HTERT RPE-1 (cell line): ENCODE measurements around the gene FANCG.

Experiments used
- in situ Hi-C: fragments of 300-500 bp; cut with MboI; formaldehyde crosslinking; loops from 4 replicates; pipeline ENCODE4 v1.14.3; 2020; ENCODE audit warnings: low sequenced_read_pairs

Gene FANCG

GRCh38 chr9:35079426-35080341 lies at the start of gene FANCG:
FANCG (minus strand) TSS chr9:35079942; CDS start chr9:35079524, 418 bp downstream.
- in situ Hi-C loops = no loop called here

- in situ Hi-C loops = no loop called here
These were observed 37.3 kb upstream of the FANCG start for GRCh38 chr9:35116898-35117551.

- in situ Hi-C loops = no loop called here
These were observed 36.8 kb upstream of the FANCG start for GRCh38 chr9:35116539-35116897.

- in situ Hi-C loops = no loop called here
These were observed 36.2 kb upstream of the FANCG start, which contains the start of gene ATOSB for GRCh38 chr9:35115680-35116538. ATOSB (minus strand) TSS chr9:35115862; CDS start chr9:35108274, 7,588 bp downstream.

DNA sequence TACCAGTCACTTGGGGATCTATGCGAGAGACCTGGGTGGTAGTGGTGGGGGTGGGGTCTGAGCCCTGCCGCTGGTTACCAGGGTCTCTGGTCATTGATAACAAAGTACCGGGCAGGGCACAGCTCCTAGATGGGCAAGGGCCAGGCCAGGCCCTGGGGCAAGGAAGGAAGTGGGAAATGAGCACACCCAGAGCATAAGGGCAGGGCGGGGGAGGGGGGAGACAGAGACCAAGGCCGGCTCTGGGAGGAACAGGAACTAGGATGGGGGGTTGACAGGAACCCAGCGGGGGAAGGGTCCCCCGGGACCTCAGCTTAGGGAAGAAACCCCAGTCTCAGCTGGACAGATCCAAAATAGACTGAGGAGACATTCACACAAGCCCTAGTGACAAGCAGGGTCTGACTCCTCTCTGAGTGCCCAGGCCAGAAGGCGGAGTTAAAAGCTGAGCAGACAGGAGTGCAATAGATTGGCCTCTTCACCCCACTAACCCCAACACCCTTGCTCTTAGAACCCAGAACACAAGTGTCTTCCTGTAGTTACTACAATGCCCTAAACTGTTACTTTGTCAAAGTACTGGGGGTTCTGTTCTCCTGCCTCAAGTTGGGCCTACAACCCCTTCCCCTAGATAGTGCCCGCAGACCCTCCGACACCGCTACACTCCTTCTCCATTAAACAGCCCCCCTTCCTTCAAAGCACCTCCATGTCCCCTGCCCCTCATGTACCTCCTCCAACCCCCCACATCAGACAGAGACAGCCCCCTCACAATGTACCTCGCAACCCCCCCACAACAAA lies 35.3 kb upstream of the FANCG start:
- in situ Hi-C loops = no loop called here

DNA sequence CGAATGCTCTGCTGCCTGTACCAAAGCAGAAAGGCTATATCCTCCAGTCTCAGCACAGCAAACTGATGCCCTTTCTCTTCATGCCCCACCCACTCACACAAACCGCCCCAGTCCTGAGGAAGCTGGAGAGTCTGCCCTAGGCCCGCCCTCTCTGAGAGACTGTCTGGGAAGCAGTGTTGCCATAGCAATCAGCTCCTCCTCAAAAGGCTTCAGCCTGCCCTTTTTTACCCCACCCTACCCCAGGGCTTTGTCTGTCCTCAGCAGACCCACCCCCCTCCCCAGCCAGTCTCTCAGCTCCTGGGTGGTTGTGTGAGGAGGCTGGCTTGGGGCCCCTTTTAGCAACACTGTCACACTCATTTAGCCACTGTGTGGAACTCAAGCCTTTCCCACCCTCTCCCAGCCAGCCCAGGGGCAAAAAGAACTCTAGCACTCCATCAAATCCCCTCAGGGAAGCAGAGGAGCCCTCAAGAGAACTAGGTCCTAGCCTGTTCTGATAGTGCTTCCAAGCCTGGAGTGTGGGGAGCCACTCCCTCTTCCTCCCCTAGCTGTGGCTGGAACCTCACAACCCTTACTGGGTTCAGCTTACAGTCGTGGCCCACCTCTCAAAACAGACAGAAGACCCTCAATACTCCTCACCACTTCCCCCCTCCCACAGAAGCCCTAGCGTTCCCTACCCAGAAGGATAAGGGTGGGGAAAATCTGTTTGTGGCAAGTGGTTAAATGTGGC lies 34.5 kb upstream of the FANCG start:
- in situ Hi-C loops = no loop called here

- in situ Hi-C loops = no loop called here
These were observed 32.7 kb upstream of the FANCG start for GRCh38 chr9:35112257-35113020.

DNA sequence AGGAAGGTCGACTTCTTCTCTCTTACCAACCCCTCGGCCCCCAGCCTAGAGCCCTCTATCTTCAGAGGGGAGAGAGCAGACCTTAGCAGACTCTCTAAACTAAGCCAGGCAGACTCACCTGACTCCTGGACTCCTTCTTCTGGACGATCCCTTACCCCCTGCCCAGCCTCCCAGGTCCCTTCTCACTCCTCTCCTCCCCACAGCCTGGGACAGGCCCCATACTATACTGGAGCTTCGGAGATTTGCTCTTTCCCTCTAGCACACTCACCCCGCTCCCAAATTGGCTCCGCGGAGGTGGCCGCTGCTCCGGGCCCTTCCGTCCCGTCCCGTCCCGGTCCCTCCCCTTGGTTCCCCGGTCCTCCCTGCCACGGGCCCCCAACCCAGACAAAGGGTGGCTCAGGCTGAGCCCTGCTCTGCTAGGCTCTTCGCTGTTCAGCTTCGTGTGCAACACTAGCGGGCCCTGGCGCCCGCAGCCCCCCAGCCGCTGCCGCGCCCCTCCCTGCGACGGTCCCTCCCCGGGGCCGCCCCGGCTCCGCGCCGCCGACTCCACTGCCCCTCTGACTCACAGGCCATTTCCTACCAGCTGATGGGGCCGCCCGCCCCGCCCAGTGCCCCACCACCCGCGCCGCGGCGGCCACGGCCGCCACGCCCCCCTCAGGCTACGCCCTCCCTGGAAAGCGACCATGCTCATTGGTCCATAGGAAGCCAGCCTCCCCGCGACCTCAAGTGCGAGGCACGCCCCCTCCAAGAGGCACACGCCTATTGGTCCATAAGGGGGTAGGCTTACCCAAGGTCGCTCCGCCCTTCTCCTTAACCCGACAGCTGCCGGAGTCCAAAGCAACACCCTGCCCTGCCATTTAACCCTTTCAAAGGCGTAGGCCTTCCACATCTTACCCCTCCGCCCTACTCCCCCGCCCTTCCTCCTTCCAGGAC lies 31.5 kb upstream of the FANCG start:
- in situ Hi-C loops = no loop called here

DNA sequence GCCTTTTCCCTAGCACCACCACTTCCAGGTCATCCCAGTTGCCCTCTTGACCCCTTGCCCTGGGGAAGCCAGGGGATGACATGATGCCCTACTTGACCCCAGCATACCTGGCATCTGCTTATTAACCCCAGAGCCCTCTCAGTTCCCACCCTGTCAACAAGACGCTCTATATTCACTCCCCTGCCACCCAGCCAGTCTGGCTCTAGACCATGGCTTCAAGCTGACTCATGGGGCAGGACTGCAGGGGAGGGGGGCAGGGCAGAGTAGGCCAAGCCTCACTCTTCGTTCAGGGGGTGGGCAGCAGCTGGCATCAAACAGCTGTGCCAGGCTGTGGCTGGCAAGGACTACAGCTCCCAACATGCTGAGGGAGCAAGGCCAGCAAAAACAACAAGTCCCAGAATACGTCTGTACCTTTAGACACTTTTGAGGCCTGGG lies 30.6 kb upstream of the FANCG start:
- in situ Hi-C loops = no loop called here

- in situ Hi-C loops = no loop called here
These were observed 29.3 kb upstream of the FANCG start for GRCh38 chr9:35108946-35109575.

DNA sequence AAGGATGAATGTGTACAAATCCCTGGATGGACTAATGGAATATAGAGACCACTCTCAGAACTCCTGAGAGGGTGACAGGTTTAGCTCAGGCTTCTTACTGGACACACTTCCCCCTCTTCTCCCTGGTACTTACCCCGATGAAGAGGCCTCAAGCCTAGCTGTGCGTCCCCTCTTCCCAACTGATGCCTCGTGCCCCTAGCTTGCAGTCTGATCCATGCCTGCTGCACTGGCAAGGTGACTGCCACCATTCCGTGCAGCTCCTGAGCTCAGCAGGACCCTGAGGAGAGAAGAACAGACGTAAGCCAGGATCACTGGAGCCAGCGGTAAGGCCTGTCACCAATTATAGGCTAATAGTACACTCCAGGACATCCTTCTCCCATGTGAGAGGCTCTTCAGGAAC lies 28.7 kb upstream of the FANCG start:
- in situ Hi-C loops = no loop called here

GRCh38 chr9:35107297-35108290 lies 27.9 kb upstream of the FANCG start:
- in situ Hi-C loops = no loop called here

DNA sequence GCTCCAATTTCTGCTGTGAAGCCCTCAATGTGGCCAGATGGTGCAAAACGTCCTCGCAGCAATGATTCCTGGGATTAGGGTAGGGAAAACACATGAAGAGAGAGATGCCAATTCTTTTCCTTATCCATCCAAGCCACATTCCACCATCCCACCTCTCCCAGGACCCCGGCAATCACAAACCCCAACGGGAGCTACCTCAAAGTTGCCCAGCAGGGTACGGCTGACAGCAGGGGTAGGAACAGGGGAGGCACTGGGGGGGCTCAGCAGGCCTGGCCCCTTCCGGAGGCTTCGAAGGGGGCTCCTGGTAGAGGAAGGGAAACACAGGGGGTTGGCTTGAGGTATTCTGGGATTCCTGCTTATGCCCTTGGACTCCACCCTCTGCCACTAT lies 26.6 kb upstream of the FANCG start:
- in situ Hi-C loops = no loop called here

DNA sequence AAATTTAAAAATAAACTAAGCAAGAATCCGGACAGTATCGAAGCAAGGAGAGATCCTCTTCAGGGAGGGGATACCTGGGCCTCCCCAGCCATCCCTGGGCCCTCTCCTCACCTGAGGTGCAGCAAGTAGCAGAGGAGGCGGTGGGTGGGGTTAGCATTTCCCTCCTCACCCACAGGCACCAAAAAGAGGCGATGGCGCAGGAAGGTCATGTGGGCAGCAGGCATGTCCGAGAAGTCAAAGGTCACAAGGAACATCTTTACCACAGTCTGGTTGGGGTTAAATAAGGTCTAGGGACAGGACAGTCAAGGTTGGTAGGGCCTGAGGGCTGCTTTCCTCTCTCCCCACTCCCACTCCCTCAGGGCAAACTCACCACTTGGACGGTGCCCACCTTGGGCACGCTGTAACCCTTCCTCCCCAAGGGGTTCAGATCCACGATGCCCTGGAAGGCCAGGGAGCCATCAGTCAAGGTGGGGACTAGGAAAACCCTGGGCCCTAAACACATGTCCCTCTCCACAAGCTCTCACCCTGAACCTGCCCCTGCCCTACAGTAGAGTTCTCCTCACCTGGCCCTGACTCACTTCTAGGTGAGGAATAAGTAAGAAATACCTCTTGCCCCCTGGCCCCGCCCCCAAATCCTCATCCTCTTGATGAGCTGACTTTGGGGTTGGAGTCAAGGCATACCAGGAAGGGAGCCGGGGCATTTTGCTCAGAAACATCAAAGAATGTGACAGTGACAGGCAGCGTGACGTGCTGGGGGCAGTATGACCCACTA lies 26.0 kb upstream of the FANCG start:
- in situ Hi-C loops = no loop called here

DNA sequence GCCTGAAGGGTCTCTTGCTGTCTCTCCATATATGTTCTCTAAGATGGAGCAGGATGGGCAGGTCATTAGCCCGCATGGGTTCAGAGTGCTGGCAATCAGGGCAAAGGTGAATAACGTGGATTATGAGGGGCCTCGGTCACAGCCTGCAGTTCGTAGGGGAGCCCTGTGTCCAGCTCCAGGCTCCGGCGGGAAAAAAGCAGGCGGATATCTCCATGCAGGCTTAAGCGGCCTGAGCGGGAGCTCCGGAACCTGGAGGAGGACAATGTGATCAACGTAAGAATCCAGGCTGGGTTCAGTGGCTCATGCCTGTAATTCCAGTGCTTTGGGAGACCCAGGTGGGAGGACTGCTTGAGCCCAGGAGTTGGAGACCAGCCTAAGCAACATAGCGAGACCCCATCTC lies 25.4 kb upstream of the FANCG start:
- in situ Hi-C loops = no loop called here

GRCh38 chr9:35104586-35104985 lies 24.8 kb upstream of the FANCG start:
- in situ Hi-C loops = no loop called here
